H1 (cell line): Measurements from ENCODE around the gene MORN4. TPM values are rescaled to one million over a fixed set of nuclear protein-coding genes. Genes with fewer than 3 reads are reported as not detected.

Experiments
- CTCF ChIA-PET: fragments of 300-600 bp; sonication (Branson Sonifier 250); formaldehyde crosslinking; loops from one replicate; lab custom pipeline; 2021; ENCODE audit not compliant: partially characterized antibody; lab: Charles Lee
- POLR2A ChIA-PET: fragments of 300-600 bp; sonication (Branson Sonifier 250); formaldehyde crosslinking; loops from one replicate; lab custom pipeline; 2021; ENCODE audit warnings: inconsistent platforms; ENCODE audit not compliant: partially characterized antibody; lab: Charles Lee
- DNase-seq, 2 experiments: peaks; one replicate each; pipeline versions ENCODE4 v3.0.0 to v3.0.0-alpha.2; 2010 to 2022; ENCODE audit warnings: low spot score in 2 of 2, low read depth in 1 of 2, mixed read lengths in 1 of 2
- FAIRE-seq: peaks from 2 replicates; lab custom pipeline; 2011; peaks lifted over from hg19 to GRCh38; lab: Jason Lieb, UNC
- H2AFZ ChIP-seq: 2 replicates; pipeline ENCODE4 v1.8.1; 2012; ENCODE audit warnings: low read length, inconsistent platforms
- H2AK5ac ChIP-seq: 2 replicates; pipeline ENCODE4 v1.6.1; 2013; ENCODE audit warnings: low read depth, low read length
- H2BK120ac ChIP-seq: replicated peaks from 2 replicates; pipeline ENCODE3; 2013; ENCODE audit warnings: low read depth, low read length, inconsistent platforms
- H2BK12ac ChIP-seq: 2 replicates; pipeline ENCODE4 v1.6.1; 2013; ENCODE audit warnings: low read depth, low read length
- H2BK15ac ChIP-seq: 2 replicates; pipeline ENCODE4 v1.6.1; 2013; ENCODE audit warnings: low read length
- H2BK20ac ChIP-seq: 2 replicates; pipeline ENCODE4 v1.6.1; 2013; ENCODE audit warnings: low read length
- H2BK5ac ChIP-seq: 2 replicates; pipeline ENCODE4 v1.6.1; 2013; ENCODE audit warnings: low read depth, low read length
- H3K14ac ChIP-seq: 2 replicates; pipeline ENCODE4 v1.6.1; 2013; ENCODE audit warnings: inconsistent platforms; ENCODE audit not compliant: insufficient read length
- H3K18ac ChIP-seq: 2 replicates; pipeline ENCODE4 v1.6.1; 2013; ENCODE audit warnings: low read length; ENCODE audit errors: extremely low read depth
- H3K23ac ChIP-seq: 2 replicates; pipeline ENCODE4 v1.6.1; 2013; ENCODE audit warnings: inconsistent platforms; ENCODE audit not compliant: insufficient read length
- H3K23me2 ChIP-seq: 2 replicates; pipeline ENCODE4 v1.6.1; 2013; ENCODE audit warnings: low read depth, low read length
- H3K27ac ChIP-seq: 2 replicates; pipeline ENCODE4 v1.6.1; 2011; ENCODE audit warnings: low read depth, low read length, inconsistent platforms
- H3K27me3 ChIP-seq, 4 experiments: replicated peaks in 1 of 4; 1 replicate in 1 of 4; 2 replicates in 3 of 4; pipeline versions ENCODE4 v1.6.1 to v1.8.1; 2011 to 2013; ENCODE audit warnings: low read length in 3 of 4, mild to moderate bottlenecking in 3 of 4, inconsistent platforms in 2 of 4, mixed read lengths in 2 of 4, moderate library complexity in 1 of 4; ENCODE audit not compliant: control insufficient read depth in 3 of 4, insufficient read depth in 3 of 4; ENCODE audit errors: extremely low read depth in 1 of 4
- H3K36me3 ChIP-seq, 4 experiments: 2 replicates each; pipeline versions ENCODE4 v1.6.1 to v1.8.1; 2011 to 2013; ENCODE audit warnings: mild to moderate bottlenecking in 4 of 4, low read length in 3 of 4, moderate library complexity in 2 of 4, control low read depth in 1 of 4, inconsistent platforms in 1 of 4; ENCODE audit not compliant: insufficient read depth in 4 of 4, control insufficient read depth in 2 of 4
- H3K4ac ChIP-seq: replicated peaks from 2 replicates; pipeline ENCODE3; 2013; ENCODE audit warnings: low read length, low read depth, mixed read lengths, inconsistent platforms; ENCODE audit not compliant: insufficient read length
- H3K4me1 ChIP-seq, 4 experiments: replicated peaks in 1 of 4; 1 replicate in 1 of 4; 2 replicates in 3 of 4; pipeline versions ENCODE4 v1.6.1 to v1.8.1; 2011 to 2013; ENCODE audit warnings: low read length in 3 of 4, inconsistent platforms in 2 of 4, mixed read lengths in 1 of 4; ENCODE audit not compliant: insufficient read depth in 4 of 4, control insufficient read depth in 3 of 4
- H3K4me2 ChIP-seq, 2 experiments: 2 replicates each; pipeline versions ENCODE4 v1.6.1 to v1.8.1; 2011 to 2013; ENCODE audit warnings: low read depth in 2 of 2, low read length in 2 of 2, control low read depth in 1 of 2, inconsistent platforms in 1 of 2, mild to moderate bottlenecking in 1 of 2; ENCODE audit not compliant: insufficient read depth in 1 of 2
- H3K4me3 ChIP-seq, 4 experiments: fragments of 200-600, 300-600 bp in 1 of 4; sonication (generic), shearing (Covaris generic), sonication (Bioruptor Twin) in 1 of 4; 2 replicates each; pipeline versions ENCODE4 v1.5.1 to v1.8.1; 2011 to 2016; ENCODE audit warnings: low read length in 4 of 4, low read depth in 3 of 4, control low read depth in 2 of 4, inconsistent platforms in 2 of 4, mild to moderate bottlenecking in 2 of 4, mixed read lengths in 1 of 4, moderate library complexity in 1 of 4; ENCODE audit not compliant: insufficient read depth in 2 of 4; ENCODE audit errors: extremely low read depth in 1 of 4
- H3K56ac ChIP-seq: replicated peaks from 2 replicates; pipeline ENCODE3; 2013; ENCODE audit warnings: low read depth, mild to moderate bottlenecking, mixed read lengths, low read length, inconsistent platforms; ENCODE audit not compliant: insufficient read length
- H3K79me1 ChIP-seq: 2 replicates; pipeline ENCODE4 v1.6.1; 2013; ENCODE audit warnings: low read depth, low read length, control low read depth
- H3K79me2 ChIP-seq, 2 experiments: 2 replicates each; pipeline versions ENCODE4 v1.6.1 to v1.8.1; 2012 to 2013; ENCODE audit warnings: low read length in 2 of 2, mild to moderate bottlenecking in 2 of 2, inconsistent platforms in 1 of 2; ENCODE audit not compliant: insufficient read depth in 2 of 2, control insufficient read depth in 1 of 2
- H3K9ac ChIP-seq, 4 experiments: replicated peaks in 1 of 4; 1 replicate in 1 of 4; 2 replicates in 3 of 4; pipeline versions ENCODE4 v1.6.1 to v1.8.1; 2011 to 2013; ENCODE audit warnings: low read depth in 3 of 4, low read length in 3 of 4, control low read depth in 2 of 4, mild to moderate bottlenecking in 2 of 4, moderate library complexity in 2 of 4, inconsistent platforms in 1 of 4; ENCODE audit errors: extremely low read depth in 1 of 4
- H3K9me3 ChIP-seq, 2 experiments: 2 replicates each; pipeline versions ENCODE4 v1.6.1 to v1.8.1; 2012 to 2013; ENCODE audit warnings: mild to moderate bottlenecking in 2 of 2, moderate library complexity in 2 of 2, control low read depth in 1 of 2, inconsistent platforms in 1 of 2, low read depth in 1 of 2, low read length in 1 of 2, mixed read lengths in 1 of 2; ENCODE audit not compliant: insufficient read depth in 2 of 2
- H4K20me1 ChIP-seq, 2 experiments: replicated peaks in 1 of 2; 2 replicates each; pipeline versions ENCODE3 to v1.8.1; 2011 to 2013; ENCODE audit warnings: inconsistent platforms in 2 of 2, low read length in 2 of 2, mild to moderate bottlenecking in 1 of 2; ENCODE audit not compliant: insufficient read depth in 2 of 2, control insufficient read depth in 1 of 2
- H4K5ac ChIP-seq: 2 replicates; pipeline ENCODE4 v1.6.1; 2013; ENCODE audit warnings: low read length, low read depth, mixed read lengths, inconsistent platforms; ENCODE audit not compliant: insufficient read length
- H4K8ac ChIP-seq: 2 replicates; pipeline ENCODE4 v1.8.0; 2013; ENCODE audit warnings: mild to moderate bottlenecking, moderate library complexity, low read length, inconsistent platforms; ENCODE audit not compliant: insufficient read depth; ENCODE audit errors: extremely low read depth
- H4K91ac ChIP-seq: replicated peaks from 2 replicates; pipeline ENCODE3; 2013; ENCODE audit warnings: low read length, mixed read lengths, inconsistent platforms; ENCODE audit not compliant: insufficient read length
- ASH2L ChIP-seq: fragments of 200-600, 300-600 bp; sonication (generic); IDR thresholded peaks from one replicate; pipeline ENCODE4 v1.7.1; 2017; ENCODE audit warnings: low read length
- BCL11A ChIP-seq, 2 experiments: IDR thresholded peaks; one replicate each; pipeline ENCODE4 v1.6.1; 2011; ENCODE audit warnings: low read depth in 2 of 2, low read length in 2 of 2, mild to moderate bottlenecking in 2 of 2
- E2F6 ChIP-seq: IDR thresholded peaks from 2 replicates; pipeline ENCODE4 v1.6.1; 2012; ENCODE audit warnings: inconsistent platforms
- EGR1 ChIP-seq: IDR thresholded peaks from 2 replicates; pipeline ENCODE4 v1.6.1; 2011; ENCODE audit warnings: low read depth, low read length, borderline replicate concordance
- FOSL1 ChIP-seq: IDR thresholded peaks from 2 replicates; pipeline ENCODE4 v1.6.1; 2011; ENCODE audit warnings: mild to moderate bottlenecking, low read depth, low read length, moderate library complexity; ENCODE audit not compliant: insufficient read depth
- HDAC6 ChIP-seq: IDR thresholded peaks from one replicate; pipeline ENCODE4 v1.7.1; 2012; ENCODE audit warnings: low read depth, mild to moderate bottlenecking, inconsistent platforms, low read length, moderate library complexity
- PHF8 ChIP-seq: fragments of 200-600 bp; sonication (generic); conservative IDR thresholded peaks from 2 replicates; pipeline ENCODE4 v1.7.1; 2012; ENCODE audit warnings: low read depth, mild to moderate bottlenecking, inconsistent platforms, low read length, moderate library complexity
- RAD21 ChIP-seq, 2 experiments: IDR thresholded peaks in 1 of 2; conservative IDR thresholded peaks in 1 of 2; 2 replicates each; pipeline ENCODE4 v1.6.1; 2011; ENCODE audit warnings: low read depth in 2 of 2, low read length in 2 of 2, improper control_type of control experiment in 1 of 2, inconsistent platforms in 1 of 2, mild to moderate bottlenecking in 1 of 2, moderate library complexity in 1 of 2
- SIRT6 ChIP-seq: IDR thresholded peaks from one replicate; pipeline ENCODE4 v1.7.1; 2012; ENCODE audit warnings: low read length, inconsistent platforms
- SP1 ChIP-seq: IDR thresholded peaks from 2 replicates; pipeline ENCODE4 v1.6.1; 2011; ENCODE audit warnings: low read depth, low read length
- SP2 ChIP-seq: IDR thresholded peaks from 2 replicates; pipeline ENCODE4 v1.6.1; 2012; ENCODE audit warnings: mild to moderate bottlenecking, low read length, inconsistent platforms
- SRF ChIP-seq: IDR thresholded peaks from 2 replicates; pipeline ENCODE4 v1.6.1; 2011; ENCODE audit warnings: mild to moderate bottlenecking, low read depth, low read length, moderate library complexity
- SUZ12 ChIP-seq: fragments of 200-600 bp; sonication (generic); IDR thresholded peaks from 2 replicates; pipeline ENCODE4 v1.6.1; 2012; ENCODE audit warnings: mild to moderate bottlenecking, inconsistent platforms, low read length, moderate library complexity, mixed read lengths
- TBP ChIP-seq: IDR thresholded peaks from 2 replicates; pipeline ENCODE4 v1.6.1; 2011; ENCODE audit warnings: low read depth, low read length, improper control_type of control experiment
- TEAD4 ChIP-seq: IDR thresholded peaks from 2 replicates; pipeline ENCODE4 v1.6.1; 2012; ENCODE audit warnings: low read depth, low read length, inconsistent platforms, mixed read lengths
- WGBS, 2 experiments: shearing (Covaris generic) in 1 of 2; methylation state at CpG; one replicate each; pipeline versions ENCODE4 v1.1.6 to v1.1.7; 2013 to 2015; ENCODE audit warnings: low lambda C conversion rate in 2 of 2, mixed read lengths in 2 of 2, inconsistent platforms in 1 of 2, low coverage in 1 of 2, missing lambda C conversion rate in 1 of 2; ENCODE audit not compliant: insufficient replicate concordance in 2 of 2, insufficient coverage in 1 of 2, insufficient read length in 1 of 2; ENCODE audit errors: extremely low coverage in 1 of 2, missing lambda C conversion rate in 1 of 2; 5-methylcytosine and 5-hydroxymethylcytosine counted together
- polyA plus RNA-seq, 7 experiments: library from polyadenylated mRNA; depleted of rRNA in 3 of 7; stranded (reverse) in 5 of 7; unstranded in 2 of 7; fragments of >200 nt in 5 of 7; fragments of 200-250 nt in 2 of 7; gene quantifications; 1 replicate in 5 of 7; 2 replicates in 1 of 7; 4 replicates in 1 of 7; pipeline versions ENCODE4 v1.2.1 to v1.2.3, GENCODE V29; 2011 to 2013; ENCODE audit warnings: missing spikeins in 2 of 7, mixed read lengths in 2 of 7
- total RNA-seq: library from RNA; stranded (reverse); fragmentation: NEBNext Ultra II Directional; extraction: Animal tissue kit (Norgen Biotek cat#: 25700); gene quantifications from 2 replicates; pipeline ENCODE4 v1.2.1, GENCODE V29; 2021

The MORN4 gene
- total and polyA plus RNA-seq, 2 of the 8 experiments (the other 6 are each of a cell fraction or from before 2014, with no cell fraction given) = 13.6 to 22.0 TPM

GRCh38 chr10:97635577-97635976 is 2.3 kb upstream of the MORN4 start:
- H3K4me1 ChIP-seq = peaks cover 0 to 4% (median 1%) of the 10 kb centered on the region in 4 experiments; a peak in 2 of 7 replicates
- no peak overlapping the region for H3K4ac ChIP-seq
- no peak overlapping the region for H3K23ac ChIP-seq
- H3K36me3 ChIP-seq = no peaks in the 10 kb centered on the region
- H4K91ac ChIP-seq = no peak overlapping the region
- H4K8ac ChIP-seq = no peak overlapping the region
- no peak overlapping the region for H2BK12ac ChIP-seq
- no peak overlapping the region for H3K56ac ChIP-seq
- H3K79me1 ChIP-seq = no peaks in the 10 kb centered on the region
- H3K23me2 ChIP-seq = no peaks in the 10 kb centered on the region; the same call in 1 of the 2 replicates
- CTCF ChIA-PET = no interaction called here
- POLR2A ChIA-PET = interaction anchor here (1.7 kb wide), 1 partner anchor 202 kb away, joined by 4 read pairs; no protein-coding TSS in a partner anchor
- no peak overlapping the region for H3K27ac ChIP-seq
- no peak overlapping the region for H3K4me3 ChIP-seq
- no peak overlapping the region for H2BK120ac ChIP-seq
- FAIRE-seq (no peak), DNase-seq (no peak)
- H4K20me1 ChIP-seq = no peaks in the 10 kb centered on the region
- H4K5ac ChIP-seq = no peak overlapping the region
- H3K79me2 ChIP-seq = peaks cover 0 to 7% of the 10 kb centered on the region in 2 experiments; a peak in 2 of 4 replicates
- H2AK5ac ChIP-seq = no peak overlapping the region
- WGBS, 2 experiments = 80% methylated on average over 1 of the region's 1 CpG; no CpG with 5 or more reads in 1 of the 2 experiments
- no peak overlapping the region for H2BK15ac ChIP-seq
- H2BK20ac ChIP-seq = no peak overlapping the region
- no peak overlapping the region for H3K4me2 ChIP-seq
- no peak overlapping the region for H3K9ac ChIP-seq
- H3K9me3 ChIP-seq = no peaks in the 10 kb centered on the region
- no peak overlapping the region for H2BK5ac ChIP-seq
- no peak overlapping the region for H3K18ac ChIP-seq
- H3K27me3 ChIP-seq = no peaks in the 10 kb centered on the region
- H2AFZ ChIP-seq = no peak overlapping the region
- H3K14ac ChIP-seq = no peak overlapping the region
- no peak for TF ChIP-seq FOSL1
- no peak for TF ChIP-seq TBP
- TF ChIP-seq SP1 = no peak
- TF ChIP-seq BCL11A (IDR thresholded peaks at IDR 0.05; ENCODE audit: low read depth in 2 of 2, low read length in 2 of 2) = no peak
- TF ChIP-seq TEAD4 = no peak
- no peak for TF ChIP-seq HDAC6
- TF ChIP-seq EGR1 = no peak
- TF ChIP-seq SIRT6 = no peak
- no peak for TF ChIP-seq E2F6
- no peak for TF ChIP-seq SUZ12
- TF ChIP-seq PHF8 = no peak
- no peak for TF ChIP-seq SRF
- no peak for TF ChIP-seq SP2
- no peak for TF ChIP-seq ASH2L
- TF ChIP-seq RAD21 (IDR thresholded peaks at IDR 0.05 in 1 of 2, conservative IDR thresholded peaks at IDR 0.05 in 1 of 2; ENCODE audit: low read depth in 2 of 2, low read length in 2 of 2) = no peak
